ENCODE measurements around the gene RAPGEF2.

DNA sequence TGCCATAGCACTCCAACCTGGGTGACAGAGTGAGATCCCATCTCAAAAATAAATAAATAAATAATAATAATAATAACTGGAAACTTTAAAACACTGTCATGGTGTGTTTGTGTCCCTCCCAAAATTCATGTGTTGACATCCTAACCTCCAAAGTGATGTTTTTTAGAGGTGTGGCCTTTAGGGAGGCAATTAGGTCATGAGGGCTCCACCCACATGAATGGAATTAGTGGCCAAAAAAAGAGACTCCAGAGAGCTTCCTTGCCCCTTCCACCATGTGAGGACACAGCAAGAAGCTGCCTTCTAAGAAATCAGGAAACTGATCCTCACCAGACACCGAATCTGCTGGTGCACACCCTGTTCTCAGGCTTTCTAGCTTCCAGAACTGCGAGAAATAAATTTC is 23.8 kb upstream of the RAPGEF2 start:
- TF ChIP-seq, protein P1, sequence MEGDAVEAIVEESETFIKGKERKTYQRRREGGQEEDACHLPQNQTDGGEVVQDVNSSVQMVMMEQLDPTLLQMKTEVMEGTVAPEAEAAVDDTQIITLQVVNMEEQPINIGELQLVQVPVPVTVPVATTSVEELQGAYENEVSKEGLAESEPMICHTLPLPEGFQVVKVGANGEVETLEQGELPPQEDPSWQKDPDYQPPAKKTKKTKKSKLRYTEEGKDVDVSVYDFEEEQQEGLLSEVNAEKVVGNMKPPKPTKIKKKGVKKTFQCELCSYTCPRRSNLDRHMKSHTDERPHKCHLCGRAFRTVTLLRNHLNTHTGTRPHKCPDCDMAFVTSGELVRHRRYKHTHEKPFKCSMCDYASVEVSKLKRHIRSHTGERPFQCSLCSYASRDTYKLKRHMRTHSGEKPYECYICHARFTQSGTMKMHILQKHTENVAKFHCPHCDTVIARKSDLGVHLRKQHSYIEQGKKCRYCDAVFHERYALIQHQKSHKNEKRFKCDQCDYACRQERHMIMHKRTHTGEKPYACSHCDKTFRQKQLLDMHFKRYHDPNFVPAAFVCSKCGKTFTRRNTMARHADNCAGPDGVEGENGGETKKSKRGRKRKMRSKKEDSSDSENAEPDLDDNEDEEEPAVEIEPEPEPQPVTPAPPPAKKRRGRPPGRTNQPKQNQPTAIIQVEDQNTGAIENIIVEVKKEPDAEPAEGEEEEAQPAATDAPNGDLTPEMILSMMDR (IDR thresholded peaks at IDR 0.05): no peak
- TF ChIP-seq POLR2A (IDR thresholded peaks at IDR 0.05): no peak
